HG03196 (cell line): ENCODE measurements around the gene RBX1.

Experiments
- ATAC-seq: cut with Tn5 transposase; IDR thresholded peaks from one replicate; pipeline ENCODE4 v1.9.1; 2021; ENCODE audit not compliant: unreplicated experiment

Gene RBX1

DNA sequence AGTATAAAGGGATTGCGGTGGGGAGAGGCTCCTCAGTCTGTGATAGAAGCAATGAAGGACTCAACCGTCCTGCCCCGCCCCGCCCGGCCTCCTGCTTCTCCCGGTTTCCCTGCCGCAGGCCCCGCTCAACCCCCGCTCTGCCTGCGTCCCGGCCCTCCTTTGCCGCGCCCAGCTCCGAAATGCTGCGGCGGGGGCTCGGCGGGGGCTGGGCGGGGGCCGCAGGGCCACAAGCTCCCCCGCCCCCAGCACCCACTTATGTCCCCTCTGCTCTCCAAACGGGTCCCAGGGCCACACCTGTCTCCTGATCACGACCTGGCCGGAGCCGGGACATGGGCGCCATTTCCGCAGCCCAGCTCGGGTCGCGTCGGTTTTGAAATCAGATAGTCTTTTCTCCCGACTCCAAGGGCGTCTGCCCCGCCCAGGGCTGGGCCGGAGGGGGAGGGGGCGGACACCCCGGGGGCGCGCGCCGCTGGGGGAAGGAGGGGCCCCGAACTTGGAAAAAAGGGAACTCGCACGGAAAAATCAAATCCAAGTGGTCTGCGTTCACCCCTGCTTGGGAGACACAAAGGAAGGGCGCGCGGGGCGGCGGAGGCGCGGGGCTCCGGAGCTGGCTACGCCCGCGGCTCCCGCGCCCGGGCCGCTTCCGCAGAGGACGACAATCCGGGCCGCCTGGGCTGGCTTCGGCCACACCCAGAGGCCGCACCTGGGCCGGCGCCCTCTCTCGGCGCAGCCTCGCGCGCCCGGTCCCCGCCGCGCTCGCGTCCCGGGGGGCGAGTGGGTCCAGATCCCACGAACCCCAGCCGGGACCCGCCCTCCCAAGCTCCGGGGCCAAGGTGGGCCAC is 70.7 kb downstream of the RBX1 start:
- ATAC-seq: peak; percentile 62

DNA sequence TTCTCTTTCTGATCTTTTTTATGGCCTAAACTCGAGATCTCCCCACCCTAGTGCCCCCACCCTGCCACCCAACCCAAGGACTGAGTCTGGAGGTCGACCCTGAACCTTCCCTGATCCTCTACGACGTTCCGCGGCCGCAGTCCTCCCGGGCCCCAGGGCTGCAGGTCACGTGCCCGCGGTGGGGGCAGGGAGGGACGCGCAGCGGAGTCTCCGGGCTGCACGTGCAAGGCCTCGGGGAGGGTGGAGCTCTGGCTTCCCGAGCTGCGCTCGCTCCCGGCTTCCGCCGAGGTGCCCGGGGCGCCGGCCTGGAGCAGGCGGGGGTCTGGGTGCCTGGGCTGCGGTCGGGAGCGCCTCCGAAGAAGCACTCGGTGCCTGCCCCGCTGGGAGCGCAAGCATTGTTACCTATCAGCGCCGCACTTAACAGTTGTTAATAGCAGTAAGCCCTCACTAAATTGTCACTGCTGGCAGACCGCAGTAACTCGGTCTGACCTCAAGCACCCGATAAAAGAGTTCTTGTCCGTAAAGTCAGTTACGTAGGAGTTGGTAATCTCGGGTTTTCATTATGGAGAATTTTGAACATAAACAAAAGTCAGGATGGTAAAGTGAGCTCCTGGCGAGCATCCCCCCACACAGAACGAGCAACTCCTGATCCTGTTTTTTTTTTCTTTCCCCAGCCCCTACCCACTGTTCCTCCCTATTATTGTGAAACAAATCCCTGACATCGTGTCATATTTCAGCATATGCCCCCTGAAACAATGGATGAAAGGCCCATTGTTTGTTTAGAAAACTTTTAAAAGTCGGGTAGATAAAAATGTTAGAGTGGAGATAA is 71.5 kb downstream of the RBX1 start:
- ATAC-seq: peak; percentile 55
